GM12865 (cell line): Measurements from ENCODE around the gene RTP5.

Source experiments
- DNase-seq: peaks from one replicate; pipeline ENCODE4 v3.0.0; 2010; ENCODE audit warnings: low read depth
- H3K4me3 ChIP-seq: 2 replicates; pipeline ENCODE4 v1.5.1; 2011; ENCODE audit warnings: mild to moderate bottlenecking, low read depth, low read length, control low read depth
- CTCF ChIP-seq: IDR thresholded peaks from 2 replicates; pipeline ENCODE4 v1.5.1; 2011; ENCODE audit warnings: low read length, control low read depth, low read depth, inconsistent platforms; ENCODE audit not compliant: insufficient read depth; ENCODE audit errors: missing control alignments

Gene RTP5

GRCh38 chr2:241870081-241870541, 582 bp downstream of the RTP5 start:
- no peak for DNase-seq
- no peak for TF ChIP-seq CTCF
- no peak overlapping the region for H3K4me3 ChIP-seq

DNA sequence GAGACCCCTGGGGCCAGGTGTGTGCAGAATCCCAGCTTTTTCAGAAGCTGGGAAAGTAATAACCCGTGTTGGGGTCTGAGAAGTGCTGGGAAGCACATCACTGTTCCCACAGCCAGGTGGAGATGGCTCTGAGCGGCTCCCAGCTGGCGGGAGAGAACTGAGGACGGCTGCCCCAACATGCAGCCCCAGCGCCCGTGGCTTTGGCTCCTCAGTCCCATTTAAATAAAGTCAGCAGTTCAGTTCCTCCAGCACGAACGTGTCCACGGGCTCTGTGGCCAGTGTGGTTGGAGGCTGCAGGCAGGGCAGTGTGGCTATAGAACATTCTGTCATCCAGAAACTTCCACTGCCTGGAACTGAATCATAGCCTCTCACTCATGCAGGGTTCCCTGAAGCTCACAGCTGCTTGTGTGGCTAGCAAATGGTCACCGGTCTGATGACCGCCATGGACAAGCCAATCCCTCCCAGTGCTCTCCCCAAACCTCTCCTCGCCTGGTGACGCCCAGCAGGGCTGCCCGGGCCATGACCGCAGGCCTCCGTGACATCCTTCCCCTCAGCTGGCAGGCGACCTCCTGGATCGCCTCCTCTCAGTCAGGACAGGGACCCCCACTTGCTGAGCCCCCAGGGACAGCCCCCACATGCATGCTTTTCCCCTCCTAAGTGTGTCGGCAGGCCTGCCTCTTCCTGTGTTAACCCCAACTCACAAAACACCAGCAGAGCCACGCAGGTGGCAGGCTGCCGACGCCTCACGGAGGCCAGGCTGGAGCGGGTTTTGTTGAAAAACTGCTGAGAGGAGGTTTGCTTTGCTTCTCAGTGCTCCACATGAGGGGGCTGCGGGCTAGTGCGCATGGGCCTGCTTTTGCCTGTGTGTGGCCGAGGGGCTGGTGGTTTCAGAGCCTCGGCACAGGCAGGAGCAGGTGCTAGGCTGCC, 1.3 kb downstream of the RTP5 start:
- no peak for DNase-seq
- H3K4me3 ChIP-seq = no peak overlapping the region
- no peak for TF ChIP-seq CTCF

- TF ChIP-seq CTCF = no peak
- H3K4me3 ChIP-seq = no peak overlapping the region
- DNase-seq = no peak
These were observed 2.2 kb downstream of the RTP5 start for GRCh38 chr2:241871538-241872312.

GRCh38 chr2:241872313-241872642, 2.7 kb downstream of the RTP5 start:
- H3K4me3 ChIP-seq = no peak overlapping the region
- no peak for DNase-seq
- no peak for TF ChIP-seq CTCF

DNA sequence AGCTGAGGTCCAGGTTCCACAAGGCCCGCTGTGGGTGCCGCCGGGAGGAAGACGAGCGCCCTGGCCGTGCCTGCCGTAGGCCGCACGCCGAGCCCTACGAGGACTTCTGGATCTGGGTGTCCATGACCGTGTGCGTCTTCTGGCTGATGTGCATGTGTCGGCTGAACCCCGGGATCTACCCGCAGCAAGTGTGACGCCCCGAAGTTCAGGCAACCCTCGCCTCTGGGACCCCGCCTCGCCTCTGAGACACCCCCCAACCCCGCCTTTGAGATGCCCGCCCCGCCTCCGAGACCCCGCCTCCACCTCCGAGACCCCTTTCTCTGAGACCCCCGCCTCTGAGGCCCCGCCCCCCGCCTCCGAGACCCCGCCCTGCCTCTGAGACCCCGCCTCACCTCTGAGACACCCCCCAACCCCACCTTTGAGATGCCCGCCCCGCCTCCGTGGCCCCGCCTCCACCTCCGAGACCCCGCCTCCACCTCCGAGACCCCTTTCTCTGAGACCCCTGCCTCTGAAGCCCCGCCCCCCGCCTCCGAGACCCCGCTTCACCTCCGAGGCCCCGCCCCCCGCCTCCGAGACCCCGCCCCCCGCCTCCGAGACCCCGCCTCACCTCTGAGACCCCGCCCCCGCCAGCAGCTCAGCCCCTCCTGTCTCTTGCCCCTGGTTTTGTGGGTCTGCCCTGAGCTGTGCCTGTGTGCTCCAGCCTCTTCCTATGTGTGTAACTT, 3.7 kb downstream of the RTP5 start:
- no peak for DNase-seq
- TF ChIP-seq CTCF = no peak
- H3K4me3 ChIP-seq = no peak overlapping the region

DNA sequence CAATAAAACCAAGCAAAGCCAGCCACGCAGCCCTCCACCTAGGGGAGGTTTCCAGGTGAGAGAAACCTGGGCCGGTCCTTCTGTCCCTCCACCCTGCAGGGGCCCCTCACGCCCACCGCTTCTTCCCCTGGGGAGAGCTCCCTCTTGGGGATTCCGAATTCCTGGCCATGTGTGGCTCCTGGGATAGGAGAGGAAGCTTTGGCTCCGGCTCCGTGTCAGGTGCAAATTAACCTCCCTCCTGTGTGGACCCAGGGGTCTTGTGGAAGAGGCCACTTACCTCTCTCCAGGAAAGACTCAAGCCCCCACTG, 4.2 kb downstream of the RTP5 start:
- no peak for TF ChIP-seq CTCF
- H3K4me3 ChIP-seq = no peak overlapping the region
- DNase-seq = no peak
